ENCODE measurements around the gene LRPPRC.

The LRPPRC gene

GRCh38 chr2:43874776-43875451, 120.9 kb downstream of the LRPPRC start:
- no peak for TF ChIP-seq CTCF (IDR thresholded peaks at IDR 0.05)

GRCh38 chr2:43872151-43872550, 123.6 kb downstream of the LRPPRC start:
- TF ChIP-seq CTCF (IDR thresholded peaks at IDR 0.05) = no peak

GRCh38 chr2:43855292-43855691, 140.5 kb downstream of the LRPPRC start:
- TF ChIP-seq CTCF (IDR thresholded peaks at IDR 0.05) = no peak

GRCh38 chr2:43854671-43855070, 141.1 kb downstream of the LRPPRC start:
- no peak for TF ChIP-seq CTCF (IDR thresholded peaks at IDR 0.05)

- no peak for TF ChIP-seq CTCF (IDR thresholded peaks at IDR 0.05)
Observed at GRCh38 chr2:43853141-43854081, 142.4 kb downstream of the LRPPRC start.

GRCh38 chr2:43852196-43852730, 143.5 kb downstream of the LRPPRC start:
- TF ChIP-seq CTCF (IDR thresholded peaks at IDR 0.05) = no peak

- no peak for TF ChIP-seq CTCF (IDR thresholded peaks at IDR 0.05)
Observed at GRCh38 chr2:43851011-43851980, 144.5 kb downstream of the LRPPRC start.

All from LNCAP (cell line).